Left lobe of liver (tissue), 1 donor: ENCODE measurements around the gene FSD1. TPM values are rescaled to one million over a fixed set of nuclear protein-coding genes. Genes with fewer than 3 reads are reported as not detected.

ENCODE experiments used
- total RNA-seq: library from RNA; stranded (reverse); gene quantifications from one replicate; pipeline ENCODE4 v1.2.1, GENCODE V29; 2021
- donor health status: DM: no; HTN: yes; CAD: no.

Gene FSD1
- total RNA-seq, 1 donor from 2014 or later: 1.3 TPM

Other genes starting within 250 kb of the FSD1 start
- gene ZBTB7A, start 237.7 kb upstream of the FSD1 start, total RNA-seq: 33.3 TPM
- 63.1 TPM for gene MAP2K2, start 180.5 kb upstream of the FSD1 start, total RNA-seq
- gene CREB3L3, start 151.0 kb upstream of the FSD1 start, total RNA-seq: 52.0 TPM
- 11.1 TPM for gene SIRT6, start 122.0 kb upstream of the FSD1 start, total RNA-seq
- 5.6 TPM for gene ANKRD24, start 121.9 kb upstream of the FSD1 start, total RNA-seq
- 1.3 TPM for gene EBI3, start 75.1 kb upstream of the FSD1 start, total RNA-seq
- 8.1 TPM for gene YJU2, start 57.5 kb upstream of the FSD1 start, total RNA-seq
- 8.8 TPM for gene SHD, start 25.3 kb upstream of the FSD1 start, total RNA-seq
- 0.25 TPM for gene TMIGD2, start 2.2 kb upstream of the FSD1 start, total RNA-seq
- gene STAP2, start 34.2 kb downstream of the FSD1 start, total RNA-seq: 31.8 TPM
- gene MPND, start 39.0 kb downstream of the FSD1 start, total RNA-seq: 24.2 TPM
- 30.2 TPM for gene SH3GL1, start 95.9 kb downstream of the FSD1 start, total RNA-seq
- gene CHAF1A, start 98.0 kb downstream of the FSD1 start, total RNA-seq: 3.3 TPM
- gene UBXN6, start 153.2 kb downstream of the FSD1 start, total RNA-seq: 73.5 TPM
- gene HDGFL2, start 167.7 kb downstream of the FSD1 start, total RNA-seq: 16.8 TPM
- 36.8 TPM for gene PLIN4, start 213.9 kb downstream of the FSD1 start, total RNA-seq
- gene PLIN5, start 230.6 kb downstream of the FSD1 start, total RNA-seq: 136 TPM
- gene LRG1, start 235.4 kb downstream of the FSD1 start, total RNA-seq: 328 TPM